GM18858 (cell line): Measurements from ENCODE around the gene TRIO.

Source experiments
- ATAC-seq: cut with Tn5 transposase; IDR thresholded peaks from one replicate; pipeline ENCODE4 v1.9.1; 2021; ENCODE audit not compliant: unreplicated experiment

Gene TRIO

GRCh38 chr5:14443671-14444093 lies 300.5 kb downstream of the TRIO start:
- ATAC-seq = no peak

DNA sequence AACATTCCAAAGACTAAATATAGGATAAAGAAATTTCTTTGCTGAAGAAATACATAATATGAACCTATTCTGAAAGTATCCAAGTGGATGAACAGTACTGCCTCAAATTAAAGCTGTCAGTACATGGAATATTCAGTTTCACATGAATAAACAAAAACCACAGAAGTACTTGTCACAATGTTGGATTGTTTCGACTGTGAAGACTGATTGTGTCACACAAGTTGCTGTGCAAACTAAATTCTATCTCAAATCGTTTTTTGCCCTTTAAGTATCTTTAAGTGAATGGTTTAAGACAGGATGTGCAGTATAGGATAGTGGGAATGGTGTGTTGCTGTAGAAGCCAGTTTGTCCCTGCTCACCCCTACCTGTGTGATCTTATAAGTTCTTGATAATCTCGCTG lies 301.0 kb downstream of the TRIO start:
- no peak for ATAC-seq

- ATAC-seq = no peak
These were observed 301.9 kb downstream of the TRIO start for GRCh38 chr5:14445013-14445412.

DNA sequence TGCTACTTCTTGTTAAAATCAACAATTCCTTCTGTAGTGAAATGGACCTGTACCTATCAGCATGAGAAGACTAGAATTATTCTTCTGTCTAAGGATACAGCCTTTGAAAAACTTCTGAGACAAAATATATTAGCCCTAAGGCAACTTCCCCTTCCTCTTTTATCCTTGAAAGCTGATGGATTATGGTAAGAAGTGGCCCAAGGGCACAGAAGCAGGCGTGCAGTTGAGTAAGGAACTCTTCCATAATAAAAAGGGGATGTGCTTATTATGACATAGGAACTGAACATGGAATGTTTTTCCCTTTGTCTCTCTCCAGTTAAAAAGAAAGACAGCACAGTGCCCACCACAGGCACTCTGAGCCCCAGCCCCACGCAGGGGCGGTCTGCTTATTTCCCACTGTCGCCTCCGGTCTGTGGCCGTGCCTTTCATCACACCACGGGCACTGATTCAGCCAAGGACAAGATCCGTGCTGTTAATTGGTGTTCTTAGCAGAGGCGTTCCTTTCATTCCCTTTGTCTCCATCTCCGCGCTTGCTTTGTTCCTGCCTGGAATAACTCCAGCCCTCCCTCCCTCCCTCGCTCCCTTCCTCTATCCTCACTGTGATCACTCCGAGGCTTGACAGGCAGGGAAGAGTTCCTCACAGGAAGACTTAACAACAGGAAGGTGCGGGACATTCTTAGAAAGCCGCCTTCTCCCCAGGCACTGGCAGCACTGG lies 302.6 kb downstream of the TRIO start:
- no peak for ATAC-seq

DNA sequence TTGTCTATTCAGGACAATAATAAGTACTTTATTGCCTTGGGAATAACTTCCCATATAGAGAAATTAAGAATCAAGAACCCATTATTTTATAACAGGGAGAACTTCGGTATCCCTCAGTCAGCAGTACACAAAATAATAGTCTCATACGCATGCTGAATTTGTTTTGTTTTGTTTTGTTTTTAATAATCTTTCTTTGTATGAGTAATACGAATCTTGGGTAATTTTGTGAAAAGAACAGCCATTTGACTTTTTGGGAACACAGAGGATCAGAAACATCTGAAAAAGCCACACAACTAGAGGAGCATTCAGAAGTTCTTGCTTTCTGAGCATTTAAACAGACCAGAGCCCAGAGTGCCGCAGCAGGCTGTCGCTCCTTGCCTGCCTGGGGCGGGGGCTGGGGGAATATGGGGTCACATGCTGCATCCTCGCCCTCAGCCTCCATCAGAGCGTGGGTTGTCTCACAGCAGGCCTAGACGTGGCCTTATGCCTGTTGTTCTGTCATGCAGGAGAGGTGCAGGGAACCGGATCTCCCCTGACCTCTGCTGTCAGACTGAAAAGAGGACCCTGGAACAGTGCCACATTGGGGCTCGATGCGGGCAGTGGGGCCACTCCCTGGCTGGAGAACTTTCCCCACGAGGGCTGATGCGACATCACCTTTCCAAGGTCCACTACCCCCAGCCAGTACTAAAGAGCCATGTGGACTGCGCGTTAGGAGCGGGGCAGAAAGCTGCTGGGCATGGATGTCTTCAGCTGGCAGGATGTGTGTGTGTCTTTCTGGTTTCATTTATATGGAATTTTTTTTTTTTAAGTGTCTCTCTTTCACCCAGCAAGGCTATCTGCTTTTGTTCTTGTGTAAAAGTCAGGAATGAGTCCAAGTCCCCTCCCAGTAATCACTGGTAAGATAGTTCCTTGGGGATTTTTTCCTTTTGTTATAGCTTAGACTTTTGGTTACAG lies 305.1 kb downstream of the TRIO start:
- peak; percentile 70 for ATAC-seq

GRCh38 chr5:14449052-14449661 lies 306.0 kb downstream of the TRIO start:
- no peak for ATAC-seq

DNA sequence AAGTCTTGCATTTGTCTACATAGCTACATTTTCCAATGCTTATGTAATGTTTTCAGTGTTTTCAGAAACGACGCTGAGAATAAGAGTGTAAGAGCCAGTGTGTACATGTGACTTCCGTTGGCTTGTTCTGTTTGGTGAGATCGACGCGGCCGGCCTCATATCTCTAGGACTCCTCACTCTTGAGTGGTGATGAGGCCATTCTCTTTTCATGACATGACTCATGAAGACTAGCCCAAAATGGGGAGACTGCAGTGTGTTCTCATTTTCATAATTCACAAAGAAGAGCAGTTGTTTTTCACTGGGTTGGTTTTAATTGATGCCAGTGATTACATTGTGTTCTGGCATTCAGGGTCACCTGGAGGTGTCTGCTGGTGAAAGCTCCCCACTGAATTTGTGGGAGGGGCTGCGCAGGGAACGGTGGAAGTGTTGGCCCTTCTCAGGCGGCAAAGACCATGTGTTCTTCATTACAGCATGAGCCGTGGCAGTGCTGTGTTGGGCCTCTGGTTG lies 306.9 kb downstream of the TRIO start:
- ATAC-seq = no peak

GRCh38 chr5:14450742-14451141 lies 307.6 kb downstream of the TRIO start:
- ATAC-seq = no peak

GRCh38 chr5:14451871-14452270 lies 308.7 kb downstream of the TRIO start:
- no peak for ATAC-seq

DNA sequence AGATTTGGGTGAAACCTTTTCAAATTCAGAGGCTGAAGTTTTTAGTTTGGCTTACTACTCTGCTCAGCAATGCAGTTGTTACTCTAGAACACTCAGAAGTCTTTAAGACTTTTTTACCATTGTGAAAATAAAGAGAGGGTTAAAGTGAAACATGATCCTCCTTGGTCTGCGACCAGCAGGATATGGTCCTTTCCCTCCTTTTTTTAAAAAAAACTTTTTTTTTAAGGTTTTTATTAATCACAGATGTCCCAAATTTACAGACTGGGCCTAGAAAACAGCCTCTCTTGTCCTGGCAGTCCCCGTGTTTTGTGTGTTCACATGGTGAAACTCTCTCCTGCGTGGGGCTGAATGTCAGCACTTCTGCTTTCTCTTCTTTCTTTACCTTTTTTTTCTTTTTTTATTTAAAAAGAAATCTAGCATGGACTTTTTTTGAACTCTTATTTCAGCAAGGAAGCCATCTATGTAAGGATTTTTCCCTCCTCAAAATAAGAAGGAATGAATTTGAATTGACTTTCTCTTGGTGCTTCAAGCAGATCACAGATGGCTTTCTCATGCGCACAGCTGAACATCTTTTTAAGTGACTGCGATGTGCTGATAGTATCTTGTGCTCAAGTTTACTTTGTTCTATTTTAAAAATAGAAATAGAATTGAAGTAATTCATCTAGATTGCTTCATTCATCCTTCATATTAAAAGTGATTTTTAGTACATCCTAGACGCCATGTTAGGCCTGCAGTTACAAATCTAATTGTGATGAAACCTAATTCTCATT lies 309.7 kb downstream of the TRIO start:
- ATAC-seq = no peak

DNA sequence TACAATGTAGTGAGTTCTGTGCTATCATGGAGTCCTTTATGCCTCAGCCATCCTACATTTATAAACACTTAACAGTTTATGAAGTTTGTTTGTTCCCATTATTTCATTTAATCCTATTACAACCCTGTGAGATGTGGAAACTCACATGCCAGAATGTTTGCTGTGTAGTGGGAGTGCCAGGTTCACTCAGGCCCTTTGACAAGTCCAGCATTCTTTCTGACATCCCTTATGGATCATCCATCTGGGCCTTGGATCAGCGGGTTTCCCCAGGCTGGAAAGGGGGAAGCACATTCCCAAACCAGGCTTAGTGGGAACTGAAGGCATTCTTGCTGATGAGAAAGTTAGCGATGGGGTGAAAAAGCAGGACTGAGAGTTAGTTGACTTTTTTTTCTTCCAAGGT lies 310.3 kb downstream of the TRIO start:
- ATAC-seq = no peak

- no peak for ATAC-seq
These were observed 312.7 kb downstream of the TRIO start for GRCh38 chr5:14455814-14456321.

DNA sequence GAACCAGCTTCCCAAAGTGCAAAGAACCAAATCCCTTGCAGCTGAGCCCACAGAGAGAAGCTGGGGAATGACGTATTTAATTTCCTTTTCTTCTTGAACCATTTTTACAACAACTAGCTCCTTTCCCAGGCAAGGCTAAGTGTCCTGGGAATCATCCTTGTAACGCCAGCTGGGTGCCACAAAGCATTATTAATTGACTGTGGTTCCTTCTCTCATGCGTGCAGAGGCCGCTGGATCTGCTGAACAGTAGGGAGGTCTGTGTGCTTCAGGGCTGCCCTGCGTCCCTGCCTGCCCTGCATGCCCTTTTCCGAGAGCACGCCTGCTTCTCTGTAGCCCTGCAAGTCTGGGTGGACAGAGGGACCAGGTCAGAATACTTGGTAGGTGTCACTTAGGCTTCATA lies 314.3 kb downstream of the TRIO start:
- ATAC-seq = no peak

- ATAC-seq = no peak
These were observed 315.3 kb downstream of the TRIO start for GRCh38 chr5:14458414-14458813.

DNA sequence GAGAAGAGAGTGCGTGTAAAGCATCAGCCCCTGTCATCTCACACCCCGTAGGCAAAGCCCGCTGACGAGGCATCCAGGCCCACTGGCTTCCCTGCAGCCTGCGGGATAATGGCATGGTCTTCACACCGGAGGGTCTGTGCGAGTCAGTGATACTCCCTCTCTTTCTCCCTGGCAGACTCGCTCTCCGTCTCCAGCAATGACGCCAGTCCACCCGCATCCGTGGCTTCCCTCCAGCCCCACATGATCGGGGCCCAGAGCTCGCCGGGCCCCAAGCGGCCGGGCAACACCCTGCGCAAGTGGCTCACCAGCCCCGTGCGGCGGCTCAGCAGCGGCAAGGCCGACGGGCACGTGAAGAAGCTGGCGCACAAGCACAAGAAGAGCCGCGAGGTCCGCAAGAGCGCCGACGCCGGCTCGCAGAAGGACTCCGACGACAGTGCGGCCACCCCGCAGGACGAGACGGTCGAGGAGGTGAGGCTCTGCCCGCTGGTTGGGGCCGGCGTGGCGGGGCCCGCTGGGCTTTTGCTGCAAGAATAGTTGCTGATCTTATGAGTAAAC lies 317.8 kb downstream of the TRIO start:
- no peak for ATAC-seq

- no peak for ATAC-seq
These were observed 319.5 kb downstream of the TRIO start for GRCh38 chr5:14462681-14463080.

- ATAC-seq = no peak
These were observed 320.5 kb downstream of the TRIO start for GRCh38 chr5:14463629-14464028.

DNA sequence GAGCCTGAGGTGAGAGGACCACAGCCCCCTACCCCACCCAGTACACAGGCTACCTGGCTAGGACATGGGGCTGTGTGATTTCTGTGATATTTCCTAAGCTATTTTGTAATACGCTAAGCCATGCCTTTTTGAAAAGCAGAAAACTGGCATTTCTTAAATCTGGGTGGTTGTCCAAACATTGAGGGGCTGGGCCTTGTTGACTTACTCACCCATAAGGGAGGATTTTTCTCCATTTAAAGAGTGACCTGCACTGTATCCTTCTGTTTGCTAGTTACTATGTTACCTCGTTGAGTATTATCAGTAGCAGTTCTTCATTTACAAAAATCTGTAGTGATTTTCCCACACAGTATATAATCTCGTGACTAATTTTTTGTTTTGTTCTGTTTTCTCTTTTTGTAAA lies 321.0 kb downstream of the TRIO start:
- no peak for ATAC-seq

DNA sequence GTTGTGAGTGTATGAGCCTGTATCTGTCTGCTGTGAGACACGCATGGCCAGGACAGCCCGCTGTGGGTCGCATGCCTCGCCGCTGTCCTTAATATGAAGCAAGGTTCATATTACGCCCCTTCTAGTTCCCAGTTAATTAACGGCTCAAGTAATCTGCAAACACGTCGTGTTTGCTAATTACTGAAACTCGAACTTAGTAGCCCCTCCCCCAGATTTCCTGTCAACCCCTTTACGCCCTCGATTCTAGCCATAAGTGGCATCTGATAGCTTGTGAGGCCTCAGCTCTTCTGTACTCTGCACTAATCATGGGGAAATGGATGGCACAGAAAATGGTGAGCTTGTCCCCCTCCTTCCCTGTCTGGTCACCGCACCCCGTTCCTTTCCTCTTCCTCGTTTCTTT lies 321.5 kb downstream of the TRIO start:
- no peak for ATAC-seq

DNA sequence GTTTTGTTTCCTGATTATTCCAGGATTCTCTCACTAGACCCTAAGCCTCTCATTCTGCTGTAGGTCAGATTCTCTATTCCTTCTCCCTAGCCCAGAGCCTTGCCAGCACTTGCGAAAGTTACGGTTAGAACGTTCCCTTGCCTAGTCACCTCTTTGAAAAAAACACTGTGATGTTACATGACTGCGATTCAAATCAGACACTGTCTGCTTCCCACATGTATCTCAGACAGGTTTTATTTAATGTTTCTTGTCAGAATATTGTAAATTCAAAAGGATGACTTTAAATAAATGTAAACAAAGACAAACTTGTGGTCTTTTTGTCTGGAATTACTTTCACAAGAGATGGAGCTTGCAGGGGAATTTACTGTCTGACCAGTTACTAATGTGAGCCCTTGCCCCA lies 322.0 kb downstream of the TRIO start:
- ATAC-seq = no peak
